ENCODE data around the gene RASD2.

The RASD2 gene

GRCh38 chr22:35587447-35587870, 46.8 kb downstream of the RASD2 start:
- DNase-seq = no peak

DNA sequence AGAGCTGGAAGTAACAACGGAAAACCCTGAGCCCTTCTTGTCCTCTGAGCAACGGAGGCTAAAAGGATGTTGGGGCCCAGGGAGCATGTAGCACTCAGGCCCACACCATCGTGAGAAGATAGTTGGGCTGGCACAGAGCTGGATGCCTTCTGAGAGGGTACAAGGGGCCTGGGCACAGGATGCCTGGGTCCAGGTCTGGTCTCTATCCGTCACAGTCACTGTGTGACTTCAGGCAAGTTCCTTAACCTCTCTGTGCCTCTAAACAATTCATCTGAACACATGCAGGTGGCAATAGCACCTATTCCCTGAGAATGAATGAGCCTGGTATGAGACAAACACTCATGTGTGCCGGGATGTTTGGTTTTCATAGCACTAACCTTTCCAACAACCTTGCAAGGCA, 47.3 kb downstream of the RASD2 start:
- no peak for DNase-seq

GRCh38 chr22:35589071-35589755, 48.6 kb downstream of the RASD2 start:
- DNase-seq = no peak

- no peak for DNase-seq
Observed at GRCh38 chr22:35589756-35590093, 49.1 kb downstream of the RASD2 start.

- DNase-seq = no peak
Observed at GRCh38 chr22:35590634-35591295, 50.1 kb downstream of the RASD2 start.

GRCh38 chr22:35591714-35592417, 51.2 kb downstream of the RASD2 start:
- DNase-seq = no peak

- DNase-seq = no peak
Observed at GRCh38 chr22:35592418-35592967, 51.9 kb downstream of the RASD2 start.

DNA sequence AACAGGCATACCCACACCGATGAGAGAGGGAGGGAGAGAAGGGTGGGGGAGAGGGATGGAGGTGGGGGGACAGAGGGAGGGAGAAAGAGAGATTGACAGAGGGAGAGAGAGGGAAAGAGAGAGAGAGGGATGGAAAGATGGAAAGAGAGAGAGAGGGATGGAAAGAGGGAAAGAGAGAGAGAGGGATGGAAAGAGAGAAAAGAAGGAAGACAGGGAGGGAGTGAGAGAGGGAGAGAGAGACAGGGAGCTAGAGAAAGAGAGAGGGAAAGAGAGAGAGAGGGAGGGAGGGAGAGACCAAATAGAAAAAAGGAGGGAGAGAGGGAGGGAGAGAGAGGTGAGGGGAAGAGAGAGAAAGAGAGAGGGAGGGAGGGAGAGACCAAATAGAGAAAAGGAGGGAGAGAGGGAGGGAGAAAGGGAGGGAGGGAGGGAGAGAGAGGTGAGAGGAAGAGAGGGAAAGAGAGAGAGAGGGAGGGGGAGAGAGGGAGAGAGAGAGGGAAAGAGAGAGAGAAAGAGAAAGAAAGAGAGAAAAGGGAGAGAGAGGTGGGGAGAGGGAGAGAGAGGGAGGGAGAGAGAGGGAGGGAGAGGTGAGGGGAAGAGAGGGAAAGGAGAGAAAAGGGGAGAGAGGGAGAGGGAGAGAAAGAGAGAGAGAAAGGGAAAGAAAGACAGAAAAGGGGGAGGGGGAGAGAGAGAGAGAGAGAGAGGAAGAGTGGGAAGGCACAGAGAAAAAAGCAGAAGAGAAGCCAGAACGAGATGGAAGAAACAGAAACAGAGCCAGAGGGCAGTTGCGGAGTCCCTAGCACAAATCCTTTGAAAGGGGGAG, 52.6 kb downstream of the RASD2 start:
- no peak for DNase-seq

DNA sequence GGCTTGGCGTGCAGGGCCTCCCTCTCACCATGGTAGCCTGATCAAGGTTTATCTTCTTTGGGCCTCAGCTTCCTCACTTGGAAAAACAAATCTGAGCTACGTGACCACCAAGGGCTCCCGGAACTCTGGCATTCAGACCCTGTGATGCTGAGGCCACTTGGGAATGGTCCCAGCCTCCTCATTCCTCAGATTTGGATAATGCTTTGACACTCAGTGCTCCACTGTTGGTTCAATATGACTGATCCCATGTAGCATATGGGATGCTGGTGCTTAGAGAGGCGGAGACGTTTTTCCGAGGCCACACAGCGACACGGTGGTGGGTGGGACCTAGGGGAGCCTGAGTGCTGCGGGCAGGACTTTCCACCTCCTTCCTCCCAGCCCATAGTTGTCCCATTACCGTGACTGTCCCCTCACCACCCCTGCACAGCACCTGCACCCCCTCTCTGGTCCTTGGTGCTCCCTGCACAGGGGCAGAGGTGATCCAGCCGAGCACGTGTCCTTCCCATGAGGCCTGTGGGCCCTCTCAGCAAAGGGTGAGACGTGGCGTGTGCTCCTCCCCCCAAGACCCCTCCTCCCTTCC, 53.4 kb downstream of the RASD2 start:
- DNase-seq = no peak

- DNase-seq = no peak
Observed at GRCh38 chr22:35594686-35595085, 54.1 kb downstream of the RASD2 start.

DNA sequence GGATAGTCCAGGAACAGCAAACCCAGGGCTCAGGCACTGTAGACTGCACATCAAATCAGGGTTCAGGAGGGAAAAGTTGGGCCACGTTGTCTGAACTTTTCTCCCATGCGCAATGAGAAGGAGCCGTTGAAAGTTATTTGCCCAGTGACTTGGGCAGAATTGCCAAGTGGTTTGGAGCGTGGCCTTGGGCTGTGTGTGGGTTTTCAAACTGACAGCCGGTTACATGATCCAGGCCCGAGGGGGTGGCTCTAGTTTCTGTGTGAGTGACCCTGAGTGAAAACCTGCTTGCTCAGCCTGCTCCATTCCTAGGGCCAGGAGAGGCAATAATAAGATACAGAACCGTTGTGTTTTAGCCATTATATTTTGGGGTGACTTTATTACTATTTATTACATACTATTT, 56.2 kb downstream of the RASD2 start:
- DNase-seq = no peak

- no peak for DNase-seq
Observed at GRCh38 chr22:35597692-35598395, 57.2 kb downstream of the RASD2 start.

DNA sequence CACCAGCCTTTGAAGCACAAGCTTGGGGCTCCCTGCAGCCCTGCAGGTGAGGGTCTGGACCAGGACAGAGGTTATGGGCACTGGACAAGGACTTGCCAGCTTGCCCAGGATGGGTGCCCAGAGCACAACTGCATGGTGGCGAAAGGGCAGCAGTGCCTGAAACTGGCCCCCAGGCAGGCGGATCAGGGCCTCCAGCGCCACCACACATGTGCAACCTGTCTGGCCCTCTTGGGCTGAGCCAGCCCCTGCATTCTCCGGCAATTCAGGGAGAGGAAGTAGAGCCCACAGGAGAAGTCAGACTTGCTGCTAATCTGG, 57.7 kb downstream of the RASD2 start:
- no peak for DNase-seq

GRCh38 chr22:35599364-35599763, 58.7 kb downstream of the RASD2 start:
- DNase-seq = no peak

DNA sequence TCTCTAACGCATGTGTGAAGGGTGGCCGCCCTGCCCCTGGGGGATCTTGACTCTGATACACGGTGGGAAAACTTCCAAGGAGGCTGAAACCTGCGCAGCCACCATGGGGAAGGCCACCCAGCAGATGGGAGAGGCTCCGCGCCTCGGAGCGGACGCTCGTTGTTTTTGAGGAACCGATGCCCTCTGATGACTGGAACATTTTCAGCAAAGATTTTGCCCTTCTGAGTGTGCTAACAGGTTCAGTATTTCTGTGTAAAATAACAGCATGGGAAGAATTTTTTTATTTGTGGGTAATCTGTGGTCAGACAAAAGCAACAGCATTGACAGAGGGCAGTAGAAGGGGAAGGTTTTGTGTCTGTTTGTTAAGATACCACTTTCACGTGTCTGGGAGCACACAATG, 59.8 kb downstream of the RASD2 start:
- no peak for DNase-seq

DNA sequence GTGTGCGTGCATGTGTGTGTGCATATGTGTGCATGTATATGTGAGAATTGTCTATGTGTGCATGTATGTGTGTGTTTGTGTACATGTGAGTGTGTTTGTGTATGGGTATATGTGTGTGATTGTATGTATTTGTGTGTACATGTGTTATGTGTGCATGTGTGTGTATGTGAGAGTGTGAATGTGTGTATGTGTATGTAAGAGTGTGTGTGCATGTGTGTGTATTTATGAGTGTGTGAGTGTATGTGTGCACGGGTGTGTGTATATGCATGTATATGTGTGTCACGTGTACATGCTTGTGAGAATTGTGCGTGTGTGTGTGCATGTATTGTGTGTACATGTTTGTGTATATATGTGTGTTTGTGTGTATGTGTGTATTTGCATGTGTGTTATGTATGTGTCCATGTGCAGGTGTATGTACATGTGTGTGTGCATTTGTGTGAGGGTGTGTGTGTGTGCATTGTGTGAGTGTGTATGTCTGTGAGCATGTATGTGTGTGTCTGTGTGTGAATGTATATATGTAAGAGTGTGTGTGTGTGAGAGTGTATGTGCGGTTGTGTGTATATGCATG, 60.5 kb downstream of the RASD2 start:
- DNase-seq = no peak

DNA sequence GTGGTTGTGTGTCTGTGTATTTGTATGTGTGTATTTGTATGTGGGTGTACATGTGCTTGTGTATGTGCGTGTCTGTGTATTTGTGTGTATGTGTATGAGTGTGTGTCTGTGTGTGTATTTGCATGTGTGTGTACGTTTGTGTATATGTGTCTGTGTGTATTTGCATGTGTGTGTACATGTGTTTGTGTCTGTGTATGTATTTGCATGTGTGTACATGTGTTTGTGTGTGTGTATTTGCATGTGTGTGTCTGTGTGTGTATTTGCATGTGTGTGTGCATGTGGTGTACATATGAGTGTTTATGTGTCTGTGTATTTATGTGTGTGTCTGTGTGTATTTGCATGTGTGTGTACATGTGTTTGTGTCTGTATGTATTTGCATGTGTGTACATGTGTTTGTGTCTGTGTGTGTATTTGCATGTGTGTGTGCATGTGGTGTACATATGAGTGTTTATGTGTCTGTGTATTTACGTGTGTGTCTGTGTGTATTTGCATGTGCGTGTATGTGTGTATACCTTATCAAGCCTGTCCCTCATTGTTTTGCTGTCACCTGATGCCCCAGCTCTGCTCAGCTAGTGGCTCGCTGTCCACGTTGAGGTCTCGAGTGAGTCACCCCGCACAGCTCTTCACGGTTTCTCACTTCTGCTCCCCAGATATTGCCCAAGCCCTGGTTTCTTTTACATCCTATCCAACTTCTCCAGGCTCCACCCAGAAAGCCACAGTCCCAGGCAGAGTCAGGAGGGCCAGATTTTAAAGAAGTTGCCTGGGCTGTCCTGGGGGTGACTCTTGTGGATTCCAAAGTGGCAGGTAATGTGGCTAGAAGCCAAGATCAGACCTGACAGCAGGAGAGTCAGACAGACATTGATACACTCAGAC, 61.3 kb downstream of the RASD2 start:
- DNase-seq = peak; percentile 7

Data from CD4-positive, alpha-beta T cell treated with Interleukin-17A for 1 hour (primary cell).